ENCODE measurements around the gene TAS1R2. TPM values are rescaled to one million over a fixed set of nuclear protein-coding genes. Genes with fewer than 3 reads are reported as not detected.

TAS1R2 gene
- total and polyA plus RNA-seq, 2 of the 8 experiments (the other 6 are each of a cell fraction or from before 2014, with no cell fraction given): not detected

DNA sequence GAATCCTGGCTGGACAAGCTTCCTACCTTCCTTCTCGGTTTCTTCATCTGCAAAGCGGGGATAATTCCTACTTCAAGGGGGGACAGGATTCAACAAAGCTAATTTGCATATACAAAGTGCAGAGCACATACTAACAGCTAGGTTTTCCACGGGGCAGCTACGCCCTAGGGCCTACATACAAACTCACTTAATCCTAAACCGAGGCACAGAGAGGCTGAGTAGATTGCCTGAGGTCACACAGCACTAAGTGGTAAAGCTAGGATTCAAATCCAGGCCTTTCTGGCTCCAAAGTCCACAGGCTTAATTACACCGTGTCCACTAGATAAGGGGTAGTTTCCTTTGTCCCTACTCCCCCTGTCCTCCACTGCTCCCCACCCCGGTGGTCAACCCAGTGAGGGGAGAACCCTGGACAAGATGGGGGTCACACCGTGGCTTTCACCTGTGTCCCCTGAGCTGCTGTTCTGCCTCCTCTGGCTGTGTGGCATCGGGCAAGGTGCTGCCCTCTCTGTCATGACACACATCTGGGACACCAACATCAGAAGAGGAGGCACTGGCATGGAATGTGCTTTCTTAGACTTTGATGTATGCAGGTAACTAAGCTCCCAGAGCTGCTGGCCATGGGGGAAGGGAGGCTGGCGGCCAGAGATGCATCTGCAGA, 44.5 kb downstream of the TAS1R2 start:
- Histone ChIP-seq H3K18ac (ENCODE audit: extremely low read depth, low read length) (no peak overlapping the region), H4K91ac (replicated peaks; ENCODE audit: insufficient read length, low read length) (no peak overlapping the region), H3K56ac (replicated peaks; ENCODE audit: insufficient read length, low read depth, low read length) (no peak overlapping the region), H3K36me3 (ENCODE audit: control insufficient read depth in 2 of 4, insufficient read depth in 4 of 4, low read length in 3 of 4) (no peaks in the 10 kb centered on the region), H2BK5ac (ENCODE audit: low read depth, low read length) (no peak overlapping the region), H4K5ac (ENCODE audit: insufficient read length, low read depth, low read length) (no peak overlapping the region), H4K8ac (ENCODE audit: extremely low read depth, insufficient read depth, low read length) (no peak overlapping the region), H2AK5ac (ENCODE audit: low read depth, low read length) (no peak overlapping the region), H3K23me2 (ENCODE audit: low read depth, low read length) (no peaks in the 10 kb centered on the region), H3K79me2 (ENCODE audit: control insufficient read depth in 1 of 2, insufficient read depth in 2 of 2, low read length in 2 of 2) (no peaks in the 10 kb centered on the region), H2AFZ (ENCODE audit: low read length) (no peak overlapping the region), H3K4me1 (replicated peaks in 1 of 4; ENCODE audit: control insufficient read depth in 3 of 4, insufficient read depth in 4 of 4, low read length in 3 of 4) (peaks cover 0 to 6% (median 5%) of the 10 kb centered on the region in 4 experiments; a peak in 4 of 7 replicates), H3K27ac (ENCODE audit: low read depth, low read length) (no peak overlapping the region), H3K79me1 (ENCODE audit: low read depth, low read length) (no peaks in the 10 kb centered on the region), H3K9ac (replicated peaks in 1 of 4; ENCODE audit: extremely low read depth in 1 of 4, low read depth in 3 of 4, low read length in 3 of 4) (no peak overlapping the region), H3K4ac (replicated peaks; ENCODE audit: insufficient read length, low read depth, low read length) (no peak overlapping the region), H3K27me3 (replicated peaks in 1 of 4; ENCODE audit: control insufficient read depth in 3 of 4, extremely low read depth in 1 of 4, insufficient read depth in 3 of 4, low read length in 3 of 4) (peaks cover 0 to 17% (median 8%) of the 10 kb centered on the region in 4 experiments; a peak in 6 of 7 replicates), H3K9me3 (ENCODE audit: insufficient read depth in 2 of 2, low read depth in 1 of 2, low read length in 1 of 2) (no peaks in the 10 kb centered on the region), H2BK12ac (ENCODE audit: low read depth, low read length) (no peak overlapping the region), H3K4me2 (ENCODE audit: insufficient read depth in 1 of 2, low read depth in 2 of 2, low read length in 2 of 2) (no peak overlapping the region), H3K4me3 (ENCODE audit: extremely low read depth in 1 of 4, insufficient read depth in 2 of 4, low read depth in 3 of 4, low read length in 4 of 4) (no peak overlapping the region), H4K20me1 (replicated peaks in 1 of 2; ENCODE audit: control insufficient read depth in 1 of 2, insufficient read depth in 2 of 2, low read length in 2 of 2) (peaks cover 0 to 2% of the 10 kb centered on the region in 2 experiments), H2BK120ac (replicated peaks; ENCODE audit: low read depth, low read length) (no peak overlapping the region), H2BK20ac (ENCODE audit: low read length) (no peak overlapping the region), H3K23ac (ENCODE audit: insufficient read length) (no peak overlapping the region), H3K14ac (ENCODE audit: insufficient read length) (no peak overlapping the region), H2BK15ac (ENCODE audit: low read length) (no peak overlapping the region)
- POLR2A ChIA-PET (ENCODE audit: partially characterized antibody): interaction anchor here (0.8 kb wide), 1 partner anchor 169 kb away, joined by 3 read pairs; no protein-coding TSS in a partner anchor
- CTCF ChIA-PET (ENCODE audit: partially characterized antibody): interaction anchor here (0.7 to 9.2 kb wide), 11 partner anchors 19 to 219 kb away, joined by 3 to 132 read pairs (median 3); no protein-coding TSS in a partner anchor
- FAIRE-seq (no peak), DNase-seq (ENCODE audit: low read depth in 1 of 2, low spot score in 2 of 2) (no peak)
- WGBS, 2 experiments (ENCODE audit: extremely low coverage in 1 of 2, insufficient coverage in 1 of 2, insufficient read length in 1 of 2, insufficient replicate concordance in 2 of 2, low coverage in 1 of 2, low lambda C conversion rate in 2 of 2, missing lambda C conversion rate in 1 of 2): 73% methylated on average over 10 of the region's 10 CpGs; no CpG with 5 or more reads in 1 of the 2 experiments
